Endometrial microvascular endothelial cells (primary cell): ENCODE measurements around the gene BCAM. TPM values are rescaled to one million over a fixed set of nuclear protein-coding genes. Genes with fewer than 3 reads are reported as not detected.

ENCODE experiments used
- total RNA-seq: library from RNA; depleted of rRNA; stranded (reverse); fragments of >200 nt; gene quantifications from one replicate; pipeline ENCODE4 v1.2.3, GENCODE V29; 2015; ENCODE audit errors: inconsistent ontology term

Gene BCAM
- total RNA-seq, 1 donor from 2014 or later, result 35.5 TPM

Other genes with a start within 250 kb of the BCAM start
- gene IGSF23, start 195.5 kb upstream of the BCAM start, total RNA-seq, result not detected
- 342 TPM for gene PVR, start 165.2 kb upstream of the BCAM start, total RNA-seq
- 2.9 TPM for gene CEACAM19, start 137.6 kb upstream of the BCAM start, total RNA-seq
- not detected for gene CEACAM16, start 110.0 kb upstream of the BCAM start, total RNA-seq
- gene BCL3, start 60.4 kb upstream of the BCAM start, total RNA-seq, result 18.2 TPM
- 0.28 TPM for gene CBLC, start 31.2 kb upstream of the BCAM start, total RNA-seq
- 307 TPM for gene NECTIN2, start 37.2 kb downstream of the BCAM start, total RNA-seq
- 142 TPM for gene TOMM40, start 82.2 kb downstream of the BCAM start, total RNA-seq
- gene APOE, start 96.7 kb downstream of the BCAM start, total RNA-seq, result 0.09 TPM
- gene APOC1, start 105.5 kb downstream of the BCAM start, total RNA-seq, result not detected
- gene APOC4, start 133.1 kb downstream of the BCAM start, total RNA-seq, result not detected
- gene APOC2, start 136.9 kb downstream of the BCAM start, total RNA-seq, result not detected
- gene CLPTM1, start 146.3 kb downstream of the BCAM start, total RNA-seq, result 80.3 TPM
- 18.9 TPM for gene RELB, start 192.4 kb downstream of the BCAM start, total RNA-seq
- gene CLASRP, start 229.9 kb downstream of the BCAM start, total RNA-seq, result 28.2 TPM